T-cell (primary cell): ENCODE measurements around the gene TTC9C. TPM values are rescaled to one million over a fixed set of nuclear protein-coding genes. Genes with fewer than 3 reads are reported as not detected.
"Not testable (repeated sequence)": the region's sequence is repeated elsewhere in the genome, so short reads cannot be mapped to it uniquely, and the experiment has no call there.

Experiments used
- ATAC-seq, 4 experiments: fragments of 200-7000 bp in 3 of 4; fragments of 150-1000 bp in 1 of 4; cut with Tn5 transposase; replicated peaks in 1 of 4; 1 replicate in 3 of 4; 2 replicates in 1 of 4; pipeline ENCODE4 v1.10.0; 2021; ENCODE audit warnings: moderate library complexity in 3 of 4, mild to moderate bottlenecking in 2 of 4, moderate number of reproducible peaks in 1 of 4
- CTCF ChIA-PET, 2 donors: fragments of 300-600 bp; sonication (Branson Sonifier 250); formaldehyde crosslinking; loops; one replicate each; lab custom pipeline; 2022; ENCODE audit warnings: antibody characterized with exemption in 2 of 2; lab: Charles Lee
- POLR2A ChIA-PET, 2 donors: fragments of 300-600 bp; sonication (Branson Sonifier 250); formaldehyde crosslinking; loops; one replicate each; lab custom pipeline; 2022; ENCODE audit warnings: antibody characterized with exemption in 2 of 2; lab: Charles Lee
- DNase-seq, 35 experiments: peaks; one replicate each; pipeline versions ENCODE4 v3.0.0 to v3.0.0-alpha.2; 2013 to 2023
- H3K27ac ChIP-seq: one replicate; pipeline ENCODE4 v1.5.1; 2013; ENCODE audit warnings: low read length
- H3K27me3 ChIP-seq, 2 experiments: replicated peaks in 1 of 2; 1 replicate in 1 of 2; 2 replicates in 1 of 2; pipeline versions ENCODE4 v1.6.1 to v1.7.0; 2013; ENCODE audit warnings: low read length in 1 of 2, mixed read lengths in 1 of 2; ENCODE audit not compliant: control insufficient read depth in 2 of 2, insufficient read depth in 2 of 2; ENCODE audit errors: extremely low read depth in 1 of 2
- H3K36me3 ChIP-seq, 2 donors: 1 replicate in 1 of 2; 2 replicates in 1 of 2; pipeline versions ENCODE4 v1.6.1 to v1.7.0; 2013; ENCODE audit warnings: low read length in 1 of 2; ENCODE audit not compliant: control insufficient read depth in 2 of 2, insufficient read depth in 1 of 2; ENCODE audit errors: extremely low read depth in 1 of 2
- H3K4me1 ChIP-seq, 2 experiments: 1 replicate in 1 of 2; 2 replicates in 1 of 2; pipeline versions ENCODE4 v1.6.1 to v1.7.0; 2013; ENCODE audit warnings: low read length in 2 of 2, mixed read lengths in 1 of 2; ENCODE audit not compliant: insufficient read depth in 2 of 2, control insufficient read depth in 1 of 2; ENCODE audit errors: extremely low read depth in 1 of 2
- H3K4me3 ChIP-seq, 2 donors: 1 replicate in 1 of 2; 2 replicates in 1 of 2; pipeline versions ENCODE4 v1.5.1 to v1.7.0; 2013; ENCODE audit warnings: mild to moderate bottlenecking in 2 of 2, low read length in 1 of 2, moderate library complexity in 1 of 2; ENCODE audit not compliant: control insufficient read depth in 1 of 2; ENCODE audit errors: extremely low read depth in 1 of 2
- H3K9me3 ChIP-seq: 2 replicates; pipeline ENCODE4 v1.7.0; 2013
- H3K27ac Mint-ChIP-seq, 2 donors: one replicate each; pipeline ENCODE4 v1.8.0; 2020 to 2021; ENCODE audit warnings: mild to moderate bottlenecking in 2 of 2, mixed read lengths in 2 of 2
- H3K27me3 Mint-ChIP-seq, 2 donors: one replicate each; pipeline ENCODE4 v1.8.0; 2021 to 2022; ENCODE audit warnings: mixed read lengths in 2 of 2
- H3K36me3 Mint-ChIP-seq: one replicate; pipeline ENCODE4 v1.8.0; 2021; ENCODE audit warnings: mixed read lengths
- H3K4me1 Mint-ChIP-seq, 3 donors: one replicate each; pipeline ENCODE4 v1.8.0; 2020 to 2022; ENCODE audit warnings: mixed read lengths in 3 of 3, mild to moderate bottlenecking in 1 of 3
- H3K4me3 Mint-ChIP-seq, 3 donors: one replicate each; pipeline ENCODE4 v1.8.0; 2020 to 2022; ENCODE audit warnings: mild to moderate bottlenecking in 3 of 3, mixed read lengths in 3 of 3, moderate library complexity in 3 of 3
- H3K9me3 Mint-ChIP-seq, 3 donors: one replicate each; pipeline ENCODE4 v1.8.0; 2020 to 2022; ENCODE audit warnings: mixed read lengths in 3 of 3
- whole genome bisulfite sequencing: methylation state at CpG from one replicate; pipeline ENCODE4 v1.1.5; 2013; ENCODE audit warnings: missing lambda C conversion rate; ENCODE audit not compliant: insufficient coverage; 5-methylcytosine and 5-hydroxymethylcytosine counted together
- total RNA-seq, 35 experiments: library from RNA in 6 of 35; stranded (reverse) in 6 of 35; fragments of 120-200 nt in 1 of 35; gene quantifications; one replicate each; pipeline versions ENCODE4 v1.2.1 to v1.2.4 and lab custom pipeline; 2013 to 2026

The TTC9C gene
- total RNA-seq, 5 donors from 2014 or later (not counting 1 experiment from before 2014, with no cell fraction given), result 15.4 to 54.5 (median 44.6) TPM

- CTCF ChIA-PET, result interaction anchor here (0.7 kb wide), 2 partner anchors 28 to 294 kb away, joined by 6 to 7 read pairs; no protein-coding TSS in a partner anchor
- not testable (repeated sequence) for H3K36me3 Mint-ChIP-seq, ATAC-seq, H3K27ac Mint-ChIP-seq, H3K4me3 ChIP-seq, H3K9me3 Mint-ChIP-seq, H3K9me3 ChIP-seq, H3K36me3 ChIP-seq, H3K27me3 ChIP-seq, H3K27ac ChIP-seq, H3K4me3 Mint-ChIP-seq, DNase-seq, H3K27me3 Mint-ChIP-seq
- H3K4me1 ChIP-seq, result peaks cover 16 to 37% of the 10 kb centered on the region in 2 experiments
- WGBS, result 100% methylated on average over 3 of the region's 4 CpGs
- peaks cover 27 to 35% (median 34%) of the 10 kb centered on the region in 3 donors for H3K4me1 Mint-ChIP-seq
- POLR2A ChIA-PET, result interaction anchor here in 1 of 2 donors (0.7 kb wide), 1 partner anchor 38 kb away, joined by 16 read pairs; no protein-coding TSS in a partner anchor
Measured at GRCh38 chr11:62703921-62704320, 24.4 kb upstream of the TTC9C start.

GRCh38 chr11:62705413-62705812 lies 22.9 kb upstream of the TTC9C start:
- Histone ChIP-seq H3K27me3 (no peaks in the 10 kb centered on the region), H3K4me3 (peak overlapping the region; percentile 59 to 62), H3K27ac (peak overlapping the region; percentile 83), H3K4me1 (peaks cover 19 to 47% of the 10 kb centered on the region in 2 experiments), H3K36me3 (peaks cover 0 to 6% of the 10 kb centered on the region in 2 donors), H3K9me3 (no peaks in the 10 kb centered on the region)
- ATAC-seq, result no peak
- WGBS, result 96% methylated on average over 4 of the region's 7 CpGs
- H3K27me3 Mint-ChIP-seq, result no peaks in the 10 kb centered on the region
- POLR2A ChIA-PET, result interaction anchor here in 1 of 2 donors (0.6 kb wide), 1 partner anchor 135 kb away, joined by 3 read pairs; no protein-coding TSS in a partner anchor
- no peak for DNase-seq
- peak overlapping the region; percentile 82 to 84 for H3K27ac Mint-ChIP-seq
- CTCF ChIA-PET, result interaction anchor here (0.7 to 2.3 kb wide), 5 partner anchors 11 to 113 kb away, joined by 3 to 10 read pairs (median 5); partner anchors contain the start of genes C11orf98 (in 1 of the 2), CSKMT (in 1 of the 2), TUT1 (in 1 of the 2) and ZBTB3 (in 1 of the 2)
- peaks cover 42 to 47% (median 45%) of the 10 kb centered on the region in 3 donors for H3K4me1 Mint-ChIP-seq
- H3K9me3 Mint-ChIP-seq, result no peaks in the 10 kb centered on the region
- peaks cover 7% of the 10 kb centered on the region for H3K36me3 Mint-ChIP-seq
- peak overlapping the region; percentile 85 to 97 (median 87) for H3K4me3 Mint-ChIP-seq

DNA sequence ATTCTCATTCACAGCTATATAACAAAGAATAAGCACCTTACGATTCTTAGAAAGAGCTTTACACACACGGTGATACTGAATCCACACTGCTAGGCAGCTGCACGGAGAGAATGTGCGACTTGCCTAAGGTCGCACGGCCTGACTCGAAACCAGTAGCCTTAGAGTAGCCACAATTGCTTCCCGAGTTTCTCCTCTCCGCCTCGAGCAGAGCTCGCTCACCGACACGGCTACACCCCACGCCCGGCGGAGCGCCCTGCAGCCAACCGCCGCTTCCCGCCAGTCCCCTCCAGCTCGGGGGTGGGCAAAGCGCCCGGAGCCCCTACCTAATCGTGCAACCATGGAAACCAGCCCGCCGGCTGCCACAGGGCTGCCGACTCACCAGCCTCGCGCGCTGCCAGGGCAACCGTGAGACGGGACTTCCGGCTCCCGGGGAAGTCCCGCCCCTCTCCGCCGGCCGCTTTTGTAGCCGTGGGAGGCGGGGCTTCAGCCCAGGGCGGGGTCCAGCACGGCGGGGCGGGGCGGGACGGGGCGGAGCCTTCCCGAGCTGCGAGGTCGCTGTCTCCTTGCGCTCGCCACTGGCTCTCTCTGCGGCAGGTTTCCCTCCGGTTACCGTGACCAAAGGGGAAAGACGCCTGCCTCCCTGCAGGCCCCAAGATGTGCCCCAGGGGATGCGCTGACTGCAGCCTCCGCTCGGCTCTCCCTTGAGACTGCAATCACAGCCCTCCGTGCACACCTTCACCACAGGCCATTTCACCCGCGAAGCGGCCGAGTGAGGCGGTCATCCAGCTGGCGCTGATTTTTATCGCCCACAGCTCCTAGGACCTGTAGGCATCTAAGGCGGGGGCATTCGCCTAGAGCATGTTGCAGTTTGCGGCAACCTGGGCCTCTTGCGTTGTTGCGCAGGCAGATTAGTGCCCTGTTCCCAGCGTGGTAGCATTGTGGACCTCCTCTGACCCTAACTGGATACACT lies 22.1 kb upstream of the TTC9C start:
- no peaks in the 10 kb centered on the region for H3K27me3 Mint-ChIP-seq
- ChIA-PET POLR2A (interaction anchor here (0.5 to 1.4 kb wide), 7 partner anchors 10 to 151 kb away, joined by 3 to 7 read pairs (median 4); partner anchors contain the start of gene ZBTB3 (in 1 of the 2)), CTCF (interaction anchor here (0.5 to 2.3 kb wide), 6 partner anchors 11 to 154 kb away, joined by 3 to 10 read pairs (median 4); partner anchors contain the start of genes C11orf98 (in 1 of the 2), CSKMT (in 1 of the 2), TUT1 (in 1 of the 2) and ZBTB3 (in 1 of the 2))
- Histone ChIP-seq H3K4me1 (peaks cover 19 to 48% of the 10 kb centered on the region in 2 experiments), H3K27me3 (no peaks in the 10 kb centered on the region), H3K4me3 (peak overlapping the region; percentile 59 to 62), H3K36me3 (peaks cover 0 to 7% of the 10 kb centered on the region in 2 donors), H3K27ac (peak overlapping the region; percentile 83), H3K9me3 (no peaks in the 10 kb centered on the region)
- peak; percentile 82 to 96 (median 91) for DNase-seq
- H3K4me3 Mint-ChIP-seq, result peak overlapping the region; percentile 85 to 97 (median 87)
- H3K9me3 Mint-ChIP-seq, result no peaks in the 10 kb centered on the region
- peak overlapping the region; percentile 82 to 84 for H3K27ac Mint-ChIP-seq
- ATAC-seq, result peak; percentile 69 to 75 (median 73)
- peaks cover 8% of the 10 kb centered on the region for H3K36me3 Mint-ChIP-seq
- WGBS, result 10% methylated on average over 71 of the region's 73 CpGs
- H3K4me1 Mint-ChIP-seq, result peaks cover 43 to 51% (median 47%) of the 10 kb centered on the region in 3 donors

- DNase-seq, result no peak
- H3K27ac ChIP-seq, result no peak overlapping the region
- H3K9me3 Mint-ChIP-seq, result no peaks in the 10 kb centered on the region
- H3K27me3 ChIP-seq, result no peaks in the 10 kb centered on the region
- no peak for ATAC-seq
- H3K27ac Mint-ChIP-seq, result peak overlapping the region; percentile 61 to 79
- H3K4me1 ChIP-seq, result peaks cover 19 to 48% of the 10 kb centered on the region in 2 experiments
- peaks cover 43 to 51% (median 47%) of the 10 kb centered on the region in 3 donors for H3K4me1 Mint-ChIP-seq
- H3K36me3 Mint-ChIP-seq, result peaks cover 7% of the 10 kb centered on the region
- no peaks in the 10 kb centered on the region for H3K9me3 ChIP-seq
- H3K4me3 ChIP-seq, result peak overlapping the region; percentile 52 to 53
- H3K36me3 ChIP-seq, result peaks cover 0 to 10% of the 10 kb centered on the region in 2 donors
- no peaks in the 10 kb centered on the region for H3K27me3 Mint-ChIP-seq
- peak overlapping the region; percentile 85 to 97 (median 87) for H3K4me3 Mint-ChIP-seq
- 96% methylated on average over 6 of the region's 8 CpGs for WGBS
- ChIA-PET POLR2A (interaction anchor here (0.5 to 1.4 kb wide), 4 partner anchors 28 to 135 kb away, joined by 3 to 7 read pairs (median 4); partner anchors contain the start of gene ZBTB3 (in 1 of the 2)), CTCF (interaction anchor here in 1 of 2 donors (0.5 to 2.3 kb wide), 2 partner anchors 115 to 153 kb away, joined by 3 to 10 read pairs; partner anchors contain the start of gene TUT1)
Measured at GRCh38 chr11:62706850-62707247, 21.4 kb upstream of the TTC9C start.

DNA sequence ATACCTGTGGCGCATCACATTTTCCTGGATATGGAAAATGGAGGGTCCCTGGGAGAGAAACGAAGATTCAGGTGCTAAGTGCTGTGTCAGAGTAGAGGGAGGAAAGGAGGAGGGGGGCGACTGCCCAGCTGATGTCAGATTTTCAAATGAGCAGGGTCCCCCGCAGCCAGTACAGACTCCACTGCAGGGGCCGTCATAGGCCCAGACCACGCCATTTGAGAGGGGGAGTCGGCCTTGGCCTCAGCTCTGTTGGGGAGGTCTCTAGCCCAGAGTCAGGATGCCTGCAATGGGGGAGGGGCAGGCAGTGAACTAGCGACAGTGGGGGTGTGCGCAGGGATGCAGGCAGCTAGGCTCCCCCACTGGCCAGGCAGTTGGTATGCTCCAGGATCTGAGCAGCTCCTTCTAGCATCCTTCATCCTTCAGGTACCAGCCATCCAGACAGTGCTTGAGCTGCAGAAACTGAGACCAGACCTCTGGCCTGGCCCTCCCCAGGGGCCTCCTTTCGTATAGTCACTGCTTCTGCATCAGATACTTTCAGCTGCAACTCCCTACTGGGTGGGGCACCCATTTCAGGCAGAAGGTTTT lies 20.9 kb upstream of the TTC9C start, which contains the start of the genes BSCL2 and GNG3:
Gene BSCL2 (minus strand): TSS at position 148 of the 585 bp plus-strand sequence. CDS start 229 bp downstream, outside the sequence.
Gene GNG3 (plus strand): TSS at position 400 of the 585 bp plus-strand sequence. CDS start 620 bp downstream, outside the sequence.
- Histone ChIP-seq H3K9me3 (no peaks in the 10 kb centered on the region), H3K4me1 (peaks cover 19 to 48% of the 10 kb centered on the region in 2 experiments), H3K4me3 (peak within 1 kb of the TSS; percentile 70 to 71), H3K27me3 (no peaks in the 10 kb centered on the region), H3K27ac (peak within 1 kb of the TSS; percentile 94), H3K36me3 (peaks cover 0 to 14% of the 10 kb centered on the region in 2 donors)
- Mint-ChIP-seq H3K4me1 (peaks cover 46 to 55% (median 50%) of the 10 kb centered on the region in 3 donors), H3K4me3 (peak within 1 kb of the TSS; percentile 88 to 97 (median 90)), H3K9me3 (no peaks in the 10 kb centered on the region), H3K27me3 (no peaks in the 10 kb centered on the region), H3K27ac (peak within 1 kb of the TSS; percentile 95 to 97), H3K36me3 (peaks cover 11% of the 10 kb centered on the region)
- ATAC-seq, result no peak
- whole genome bisulfite sequencing, result 94% methylated on average over 5 of the region's 10 CpGs
- ChIA-PET CTCF (interaction anchor here (1.2 to 2.3 kb wide), 2 partner anchors 46 to 115 kb away, joined by 5 to 10 read pairs; partner anchors contain the start of genes TUT1 (in 1 of the 2) and ZBTB3 (in 1 of the 2)), POLR2A (interaction anchor here (0.5 to 1.7 kb wide), 3 partner anchors 47 to 115 kb away, joined by 3 to 8 read pairs (median 4); partner anchors contain the start of genes TUT1 (in 1 of the 2) and ZBTB3 (in 1 of the 2))
- DNase-seq, result no peak
